HEK293 (cell line): ENCODE data around the gene CCDC88C.

Experiments
- CTCF ChIA-PET: fragments of 350-600 bp; formaldehyde crosslinking; extraction: SDS; loops from one replicate; lab custom pipeline; 2021; ENCODE audit warnings: antibody characterized with exemption; lab: Yijun Ruan, JAX
- POLR2A ChIA-PET: fragments of 300-600 bp; formaldehyde crosslinking; extraction: SDS; loops from one replicate; lab custom pipeline; 2020; ENCODE audit warnings: antibody characterized with exemption, inconsistent platforms; lab: Yijun Ruan, JAX
- H3K27ac ChIP-seq: fragments of 200-500 bp; sonication (Bioruptor generic); 2 replicates; pipeline ENCODE4 v1.5.1; 2014; ENCODE audit warnings: low read depth, low read length, control low read depth, inconsistent platforms; ENCODE audit errors: extremely low read depth
- H3K36me3 ChIP-seq, 2 experiments: fragments of 200-500 bp in 1 of 2; sonication (Bioruptor generic) in 1 of 2; 1 replicate in 1 of 2; 2 replicates in 1 of 2; pipeline ENCODE4 v1.5.1; 2014 to 2017; ENCODE audit warnings: inconsistent platforms in 2 of 2, low read length in 2 of 2; ENCODE audit not compliant: control insufficient read depth in 2 of 2, insufficient read depth in 1 of 2
- H3K4me1 ChIP-seq: fragments of 200-500 bp; sonication (Bioruptor generic); 2 replicates; pipeline ENCODE4 v1.5.1; 2014; ENCODE audit warnings: mild to moderate bottlenecking, low read length, inconsistent platforms; ENCODE audit not compliant: control insufficient read depth, insufficient read depth
- H3K4me3 ChIP-seq: 2 replicates; pipeline ENCODE4 v1.5.1; 2011; ENCODE audit warnings: low read depth, mild to moderate bottlenecking, control low read depth, low read length, moderate library complexity
- H3K9me3 ChIP-seq: fragments of 200-500 bp; sonication (Bioruptor generic); 2 replicates; pipeline ENCODE4 v1.5.1; 2014; ENCODE audit warnings: low read depth, low read length, inconsistent platforms; ENCODE audit not compliant: control insufficient read depth, insufficient read depth
- BCL11A ChIP-seq: fragments of 450-650 bp; formaldehyde crosslinking; IDR thresholded peaks from 2 replicates; pipeline ENCODE4 v1.5.1; 2016; ENCODE audit warnings: low read depth, missing biosample characterization, missing genetic modification characterization
- EGR2 ChIP-seq: fragments of 450-650 bp; formaldehyde crosslinking; IDR thresholded peaks from 2 replicates; pipeline ENCODE4 v1.5.1; 2016; ENCODE audit warnings: low read depth, missing biosample characterization, missing genetic modification characterization
- FEZF1 ChIP-seq: fragments of 450-650 bp; formaldehyde crosslinking; IDR thresholded peaks from 2 replicates; pipeline ENCODE4 v1.5.1; 2016; ENCODE audit warnings: missing biosample characterization, missing genetic modification characterization
- GLIS1 ChIP-seq: fragments of 450-650 bp; formaldehyde crosslinking; IDR thresholded peaks from 2 replicates; pipeline ENCODE4 v1.5.1; 2016; ENCODE audit warnings: missing biosample characterization, missing genetic modification characterization
- GLIS2 ChIP-seq: fragments of 450-650 bp; formaldehyde crosslinking; IDR thresholded peaks from 2 replicates; pipeline ENCODE4 v1.5.1; 2016; ENCODE audit warnings: missing biosample characterization, missing genetic modification characterization
- HOXD13 ChIP-seq: sonication (generic); formaldehyde crosslinking; IDR thresholded peaks from 2 replicates; pipeline ENCODE4 v1.8.0; 2022; ENCODE audit warnings: missing genetic modification reagents, borderline replicate concordance
- IKZF3 ChIP-seq: fragments of 450-650 bp; IDR thresholded peaks from 2 replicates; pipeline ENCODE4 v1.5.0; 2018; ENCODE audit warnings: missing biosample characterization, mild to moderate bottlenecking, missing genetic modification characterization, moderate library complexity
- OSR2 ChIP-seq: fragments of 450-650 bp; formaldehyde crosslinking; IDR thresholded peaks from 2 replicates; pipeline ENCODE4 v1.5.1; 2016; ENCODE audit warnings: missing biosample characterization, missing genetic modification characterization
- RBAK ChIP-seq: fragments of 450-650 bp; formaldehyde crosslinking; IDR thresholded peaks from 2 replicates; pipeline ENCODE4 v1.5.1; 2016; ENCODE audit warnings: missing biosample characterization, missing genetic modification characterization
- SP7 ChIP-seq: fragments of 450-650 bp; formaldehyde crosslinking; IDR thresholded peaks from 2 replicates; pipeline ENCODE4 v1.5.1; 2016; ENCODE audit warnings: missing biosample characterization, missing genetic modification characterization
- WT1 ChIP-seq: fragments of 450-650 bp; formaldehyde crosslinking; IDR thresholded peaks from 2 replicates; pipeline ENCODE4 v1.5.1; 2016; ENCODE audit warnings: missing biosample characterization, missing genetic modification characterization
- ZIC2 ChIP-seq: fragments of 450-650 bp; formaldehyde crosslinking; IDR thresholded peaks from 2 replicates; pipeline ENCODE4 v1.5.1; 2016; ENCODE audit warnings: missing biosample characterization, missing genetic modification characterization
- ZNF114 ChIP-seq: fragments of 450-650 bp; formaldehyde crosslinking; IDR thresholded peaks from 2 replicates; pipeline ENCODE4 v1.5.0; 2017; ENCODE audit warnings: missing biosample characterization, missing genetic modification characterization
- ZNF138 ChIP-seq: fragments of 450-650 bp; formaldehyde crosslinking; IDR thresholded peaks from 2 replicates; pipeline ENCODE4 v1.5.1; 2016; ENCODE audit warnings: missing biosample characterization, missing genetic modification characterization, borderline replicate concordance
- ZNF19 ChIP-seq: fragments of 450-650 bp; formaldehyde crosslinking; IDR thresholded peaks from 2 replicates; pipeline ENCODE4; 2016; ENCODE audit warnings: missing biosample characterization, missing genetic modification characterization, low read depth
- ZNF341 ChIP-seq: fragments of 450-650 bp; formaldehyde crosslinking; IDR thresholded peaks from 2 replicates; pipeline ENCODE4; 2016; ENCODE audit warnings: low read depth, missing biosample characterization, missing genetic modification characterization
- ZNF37A ChIP-seq: fragments of 450-650 bp; IDR thresholded peaks from 2 replicates; pipeline ENCODE4 v1.5.1; 2018; ENCODE audit warnings: missing biosample characterization, missing genetic modification characterization
- ZNF394 ChIP-seq: fragments of 450-650 bp; formaldehyde crosslinking; IDR thresholded peaks from 2 replicates; pipeline ENCODE4 v1.5.1; 2016; ENCODE audit warnings: missing biosample characterization, missing genetic modification characterization, mild to moderate bottlenecking, moderate library complexity, borderline replicate concordance
- ZNF423 ChIP-seq: fragments of 450-650 bp; formaldehyde crosslinking; IDR thresholded peaks from 2 replicates; pipeline ENCODE4 v1.5.1; 2016; ENCODE audit warnings: missing biosample characterization, missing genetic modification characterization
- ZNF548 ChIP-seq: fragments of 450-650 bp; formaldehyde crosslinking; IDR thresholded peaks from 2 replicates; pipeline ENCODE4 v1.5.1; 2016; ENCODE audit warnings: missing biosample characterization, missing genetic modification characterization
- ZNF629 ChIP-seq: fragments of 450-650 bp; formaldehyde crosslinking; IDR thresholded peaks from 2 replicates; pipeline ENCODE4 v1.5.1; 2017; ENCODE audit warnings: missing biosample characterization, missing genetic modification characterization
- ZNF664 ChIP-seq: fragments of 450-650 bp; formaldehyde crosslinking; IDR thresholded peaks from 2 replicates; pipeline ENCODE4 v1.5.1; 2016; ENCODE audit warnings: missing biosample characterization, missing genetic modification characterization
- ZNF747 ChIP-seq: fragments of 450-650 bp; formaldehyde crosslinking; IDR thresholded peaks from 2 replicates; pipeline ENCODE4 v1.5.1; 2016; ENCODE audit warnings: missing biosample characterization, missing genetic modification characterization
- ZNF830 ChIP-seq: fragments of 450-650 bp; IDR thresholded peaks from 2 replicates; pipeline ENCODE4 v1.5.0; 2018; ENCODE audit warnings: missing biosample characterization, missing genetic modification characterization, low read depth, mild to moderate bottlenecking, moderate library complexity
- ZNF843 ChIP-seq: fragments of 450-650 bp; formaldehyde crosslinking; IDR thresholded peaks from 2 replicates; pipeline ENCODE4 v1.5.1; 2016; ENCODE audit warnings: missing biosample characterization, missing genetic modification characterization
- TF ChIP-seq, protein P1 (sequence below): fragments of 450-650 bp; formaldehyde crosslinking; IDR thresholded peaks from 2 replicates; pipeline ENCODE4 v1.5.1; 2016; ENCODE audit warnings: missing biosample characterization, missing genetic modification characterization

CCDC88C gene

DNA sequence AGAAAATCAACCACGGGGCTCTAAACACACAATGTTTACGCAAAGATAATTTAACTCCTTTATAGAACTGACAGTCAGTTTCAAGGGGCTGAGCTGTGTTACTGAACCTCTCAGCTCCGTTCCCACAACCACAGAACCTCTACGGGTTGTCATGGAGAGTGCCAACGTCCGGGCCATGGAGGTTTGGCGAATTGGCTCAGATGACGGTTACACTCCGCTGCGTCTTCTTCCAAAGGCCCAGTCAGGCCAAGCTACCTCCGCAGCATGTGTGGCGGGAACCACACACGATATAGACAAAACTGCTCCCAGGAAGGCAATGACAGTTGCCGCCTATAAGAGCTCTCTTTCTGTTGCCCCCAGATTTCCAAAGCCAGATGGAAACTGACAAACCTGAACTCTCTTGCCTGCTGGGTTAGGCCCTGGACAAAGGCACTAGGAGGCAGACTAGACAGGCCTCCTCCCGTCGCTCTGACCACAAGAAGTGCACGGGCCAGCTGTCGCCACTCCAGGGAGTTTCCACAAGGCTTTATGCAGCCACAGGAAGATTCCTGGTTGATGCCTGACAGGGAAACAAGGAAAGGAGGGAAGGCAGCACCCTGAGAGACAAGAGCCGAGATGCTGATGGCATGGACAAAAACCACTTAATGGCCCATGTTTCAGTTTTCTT is 30.3 kb downstream of the CCDC88C start:
- H3K4me1 ChIP-seq, result peaks cover 11% of the 10 kb centered on the region
- no peaks in the 10 kb centered on the region for H3K36me3 ChIP-seq
- H3K27ac ChIP-seq, result no peak overlapping the region
- ChIA-PET CTCF (no interaction called here), POLR2A (no interaction called here)
- H3K4me3 ChIP-seq, result no peak overlapping the region
- H3K9me3 ChIP-seq, result no peaks in the 10 kb centered on the region
- TF ChIP-seq ZIC2, result peak; percentile 90
- TF ChIP-seq ZNF830 (tag by site-specific recombination), result no peak
- TF ChIP-seq, protein P1, sequence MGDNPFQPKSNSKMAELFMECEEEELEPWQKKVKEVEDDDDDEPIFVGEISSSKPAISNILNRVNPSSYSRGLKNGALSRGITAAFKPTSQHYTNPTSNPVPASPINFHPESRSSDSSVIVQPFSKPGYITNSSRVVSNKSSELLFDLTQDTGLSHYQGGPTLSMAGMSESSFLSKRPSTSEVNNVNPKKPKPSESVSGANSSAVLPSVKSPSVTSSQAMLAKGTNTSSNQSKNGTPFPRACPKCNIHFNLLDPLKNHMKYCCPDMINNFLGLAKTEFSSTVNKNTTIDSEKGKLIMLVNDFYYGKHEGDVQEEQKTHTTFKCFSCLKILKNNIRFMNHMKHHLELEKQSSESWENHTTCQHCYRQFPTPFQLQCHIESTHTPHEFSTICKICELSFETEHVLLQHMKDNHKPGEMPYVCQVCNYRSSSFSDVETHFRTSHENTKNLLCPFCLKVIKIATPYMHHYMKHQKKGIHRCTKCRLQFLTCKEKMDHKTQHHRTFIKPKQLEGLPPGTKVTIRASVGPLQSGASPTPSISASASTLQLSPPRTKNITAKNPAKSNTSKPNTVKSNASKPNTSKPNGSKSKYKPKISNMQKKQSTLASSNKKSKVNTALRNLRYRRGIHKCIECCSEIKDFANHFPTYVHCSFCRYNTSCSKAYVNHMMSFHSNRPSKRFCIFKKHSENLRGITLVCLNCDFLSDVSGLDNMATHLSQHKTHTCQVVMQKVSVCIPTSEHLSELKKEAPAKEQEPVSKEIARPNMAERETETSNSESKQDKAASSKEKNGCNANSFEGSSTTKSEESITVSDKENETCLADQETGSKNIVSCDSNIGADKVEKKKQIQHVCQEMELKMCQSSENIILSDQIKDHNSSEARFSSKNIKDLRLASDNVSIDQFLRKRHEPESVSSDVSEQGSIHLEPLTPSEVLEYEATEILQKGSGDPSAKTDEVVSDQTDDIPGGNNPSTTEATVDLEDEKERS (tag by site-specific recombination), result no peak
- no peak for TF ChIP-seq GLIS2 (tag by site-specific recombination)

DNA sequence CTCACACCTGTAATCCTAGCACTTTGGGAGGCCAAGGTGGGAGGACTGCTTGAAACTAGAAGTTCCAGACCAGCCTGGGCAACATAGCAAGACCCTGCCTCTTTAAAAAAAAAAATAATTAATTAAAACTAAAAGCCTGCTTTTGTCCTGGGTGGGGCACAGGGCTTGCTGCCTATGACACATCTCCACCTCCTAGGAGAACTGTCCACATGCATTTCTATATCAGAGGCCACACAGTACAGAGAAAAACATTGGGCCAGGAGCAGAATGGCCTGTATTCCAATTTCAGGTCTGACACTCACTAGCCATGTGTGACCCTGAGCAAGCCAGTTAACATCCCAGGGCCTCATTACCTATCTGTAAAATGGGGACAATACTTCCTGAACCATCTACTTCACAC is 31.9 kb downstream of the CCDC88C start:
- POLR2A ChIA-PET, result no interaction called here
- no peak for TF ChIP-seq BCL11A
- TF ChIP-seq ZNF664 (tag by site-specific recombination), result 0 out of 2 replicates have a peak, but pooled peaks have one; percentile 39
- peaks cover 17% of the 10 kb centered on the region for H3K4me1 ChIP-seq
- H3K4me3 ChIP-seq, result no peak overlapping the region
- CTCF ChIA-PET, result interaction anchor here (0.7 kb wide), 1 partner anchor 35 kb away, joined by 3 read pairs; no protein-coding TSS in a partner anchor
- H3K27ac ChIP-seq, result no peak overlapping the region
- no peaks in the 10 kb centered on the region for H3K36me3 ChIP-seq
- no peaks in the 10 kb centered on the region for H3K9me3 ChIP-seq

DNA sequence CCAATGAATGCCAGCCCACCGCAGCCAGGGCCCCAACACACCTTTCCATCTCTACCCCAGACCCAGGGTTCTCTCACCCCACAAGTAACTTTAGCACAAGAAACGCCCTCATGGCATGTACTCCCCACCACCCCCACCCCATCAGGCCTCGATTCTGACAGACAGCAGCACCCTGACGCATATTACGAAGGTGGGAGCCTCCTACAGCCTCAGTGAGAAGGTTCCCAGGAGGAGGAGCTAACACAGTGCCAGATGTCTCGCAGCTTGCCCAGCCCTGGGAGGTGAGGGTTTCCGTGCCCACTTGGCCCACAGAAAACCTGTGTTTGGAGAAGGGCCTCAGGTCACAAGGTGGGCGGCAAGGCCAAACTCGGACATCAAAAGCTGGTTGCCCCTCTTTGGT is 32.4 kb downstream of the CCDC88C start:
- ChIA-PET POLR2A (no interaction called here), CTCF (no interaction called here)

DNA sequence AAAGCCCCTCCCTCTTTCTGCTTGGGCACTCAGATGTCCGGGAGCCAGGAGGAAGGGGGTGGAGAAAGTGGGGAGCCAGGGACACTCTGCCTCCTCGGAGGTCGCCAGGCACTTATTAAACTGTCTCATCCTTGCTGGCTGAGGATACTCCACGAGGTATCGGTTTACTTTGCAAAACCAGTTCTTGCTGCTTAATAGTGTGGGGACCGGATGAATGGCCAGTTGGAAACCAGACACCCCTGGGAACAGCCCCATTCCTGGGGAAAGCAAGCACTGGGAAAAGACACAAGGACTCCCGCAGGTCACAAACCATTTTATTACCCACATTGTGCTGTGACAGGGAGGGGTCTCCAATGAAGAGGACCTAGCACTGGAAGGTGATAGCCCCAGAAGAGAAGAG is 34.2 kb downstream of the CCDC88C start:
- no peak overlapping the region for H3K4me3 ChIP-seq
- TF ChIP-seq ZNF548 (no peak), HOXD13 (CRISPR knock-in tag) (no peak), ZNF19 (tag by site-specific recombination) (no peak), ZNF341 (tag by site-specific recombination) (peak; percentile 73), ZNF747 (tag by site-specific recombination) (no peak), ZNF843 (tag by site-specific recombination) (0 out of 2 replicates have a peak, but pooled peaks have one; percentile 5), GLIS1 (tag by site-specific recombination) (peak; percentile 68), ZIC2 (peak; percentile 89), RBAK (tag by site-specific recombination) (no peak), IKZF3 (tag by site-specific recombination) (0 out of 2 replicates have a peak, but pooled peaks have one; percentile 10), ZNF138 (tag by site-specific recombination) (no peak), WT1 (tag by site-specific recombination) (peak; percentile 71), ZNF114 (tag by site-specific recombination) (no peak), ZNF394 (peak; percentile 20; the same call in 1 of the 2 replicates), FEZF1 (tag by site-specific recombination) (peak; percentile 94), SP7 (tag by site-specific recombination) (peak; percentile 62), ZNF629 (tag by site-specific recombination) (no peak), ZNF423 (tag by site-specific recombination) (no peak), OSR2 (tag by site-specific recombination) (0 out of 2 replicates have a peak, but pooled peaks have one; percentile 16)
- POLR2A ChIA-PET, result no interaction called here

More for the DNA sequence above, 32.4 kb downstream of the CCDC88C start:
- Histone ChIP-seq H3K4me3 (no peak overlapping the region), H3K9me3 (no peaks in the 10 kb centered on the region), H3K36me3 (no peaks in the 10 kb centered on the region), H3K27ac (no peak overlapping the region), H3K4me1 (peaks cover 18% of the 10 kb centered on the region)
- TF ChIP-seq ZNF37A (tag by site-specific recombination), result no peak
- TF ChIP-seq EGR2, result peak; percentile 53

More for the DNA sequence above, 34.2 kb downstream of the CCDC88C start:
- H3K27ac ChIP-seq, result no peak overlapping the region; the same call in 1 of the 2 replicates
- CTCF ChIA-PET, result no interaction called here
- H3K9me3 ChIP-seq, result no peaks in the 10 kb centered on the region
- H3K4me1 ChIP-seq, result peaks cover 29% of the 10 kb centered on the region
- H3K36me3 ChIP-seq, result no peaks in the 10 kb centered on the region
